ENCODE data around the gene TMEM25.

- no peak for TF ChIP-seq CTCF (IDR thresholded peaks at IDR 0.05; ENCODE audit: low read depth, low read length, poor library complexity, severe bottlenecking)
- TF ChIP-seq EZH2phosphoT487 (IDR thresholded peaks at IDR 0.05; ENCODE audit: borderline replicate concordance, low read length), result no peak
Observed at GRCh38 chr11:118544647-118545010, 13.6 kb downstream of the TMEM25 start.

Data from DOHH2 (cell line).